A549 treated with AZD9567 at 1 μM for 4 hours (cell line): Measurements from ENCODE around the gene LAIR2. TPM values are rescaled to one million over a fixed set of nuclear protein-coding genes. Genes with fewer than 3 reads are reported as not detected.

ENCODE experiments used
- total RNA-seq: library from RNA; stranded (reverse); fragments of 200-300 nt; extraction: Qiagen RNA extraction; gene quantifications from 5 replicates; pipeline ENCODE4 v1.2.3, GENCODE V29; 2022; ENCODE audit not compliant: insufficient read depth

The LAIR2 gene
- total RNA-seq, result not detected in 5 replicates

GRCh38 chr19:54502518-54503048 lies at the start of gene LAIR2:
Gene LAIR2, plus strand, starts transcription at chr19:54502831. Its CDS starts 88 bp downstream, at chr19:54502919.

GRCh38 chr19:54463531-54464043 lies 39.0 kb upstream of the LAIR2 start, which contains the start of gene LENG9:
Gene LENG9, minus strand, starts transcription at chr19:54463778. Its CDS starts 252 bp downstream, at chr19:54463526.

GRCh38 chr19:54473071-54473891 lies 29.4 kb upstream of the LAIR2 start, which contains the start of gene CDC42EP5:
Gene CDC42EP5, minus strand, starts transcription at chr19:54473296. Its CDS starts 7,749 bp downstream, at chr19:54465547.

Other genes with a start within 250 kb of the LAIR2 start
- gene LILRB5, start 245.6 kb upstream of the LAIR2 start, total RNA-seq, result 0.04 to 0.08 TPM (median 0.06 TPM) in 4 of 5 replicates, not detected in the other
- 0.03 to 0.06 TPM (median 0.06 TPM) in 3 of 5 replicates, not detected in the others for gene LILRB2, start 221.7 kb upstream of the LAIR2 start, total RNA-seq
- not detected in 5 replicates for gene LILRA5, start 189.7 kb upstream of the LAIR2 start, total RNA-seq
- not detected in 5 replicates for gene LILRA4, start 163.7 kb upstream of the LAIR2 start, total RNA-seq
- gene LAIR1, start 137.9 kb upstream of the LAIR2 start, total RNA-seq, result not detected in 5 replicates
- 0.06 to 0.15 TPM (median 0.10 TPM) in 3 of 5 replicates, not detected in the others for gene TTYH1, start 87.4 kb upstream of the LAIR2 start, total RNA-seq
- gene LENG8, start 53.6 kb upstream of the LAIR2 start, total RNA-seq, result 62.1 to 172 TPM (median 137 TPM) in 5 replicates
- gene LENG9, start 39.1 kb upstream of the LAIR2 start, total RNA-seq, result 5.6 to 7.1 TPM (median 6.5 TPM) in 5 replicates
- 0.09 to 0.20 TPM (median 0.19 TPM) in 3 of 5 replicates, not detected in the others for gene CDC42EP5, start 29.5 kb upstream of the LAIR2 start, total RNA-seq
- 0.08 TPM in 1 of 5 replicates, not detected in the others for gene LILRA2, start 71.0 kb downstream of the LAIR2 start, total RNA-seq
- gene LILRA1, start 90.8 kb downstream of the LAIR2 start, total RNA-seq, result not detected in 5 replicates
- gene LILRB1, start 127.7 kb downstream of the LAIR2 start, total RNA-seq, result 0.07 to 0.08 TPM in 2 of 5 replicates, not detected in the others
- gene LILRB4, start 160.2 kb downstream of the LAIR2 start, total RNA-seq, result not detected in 5 replicates
- gene KIR3DL3, start 221.6 kb downstream of the LAIR2 start, total RNA-seq, result not detected in 5 replicates
- not detected in 5 replicates for gene KIR2DL3, start 235.7 kb downstream of the LAIR2 start, total RNA-seq